GM21825 (cell line): ENCODE data around the gene ARHGDIB.

Experiments
- ATAC-seq: cut with Tn5 transposase; IDR thresholded peaks from one replicate; pipeline ENCODE4 v1.9.1; 2021; ENCODE audit warnings: mild to moderate bottlenecking, moderate library complexity; ENCODE audit not compliant: unreplicated experiment

ARHGDIB gene

DNA sequence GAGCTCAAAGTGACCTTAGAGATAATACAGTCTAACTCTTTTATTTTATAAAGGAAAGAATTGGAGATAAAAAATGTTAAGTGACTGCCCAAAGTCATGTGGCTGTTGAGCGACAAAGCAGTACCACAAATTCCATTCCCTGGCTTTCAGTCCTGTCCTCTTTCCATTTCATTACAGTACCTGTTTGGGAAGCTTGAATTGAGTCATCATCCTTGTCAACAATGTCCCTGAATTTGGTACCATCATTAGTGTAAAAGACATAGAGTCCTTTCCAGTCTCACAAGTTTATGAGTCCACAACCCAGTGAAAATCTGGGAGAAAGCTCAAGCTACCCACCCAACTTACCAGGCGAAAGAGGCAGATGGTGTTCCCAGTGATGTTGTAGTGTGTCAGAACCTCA, 26.9 kb downstream of the ARHGDIB start:
- ATAC-seq, result no peak

DNA sequence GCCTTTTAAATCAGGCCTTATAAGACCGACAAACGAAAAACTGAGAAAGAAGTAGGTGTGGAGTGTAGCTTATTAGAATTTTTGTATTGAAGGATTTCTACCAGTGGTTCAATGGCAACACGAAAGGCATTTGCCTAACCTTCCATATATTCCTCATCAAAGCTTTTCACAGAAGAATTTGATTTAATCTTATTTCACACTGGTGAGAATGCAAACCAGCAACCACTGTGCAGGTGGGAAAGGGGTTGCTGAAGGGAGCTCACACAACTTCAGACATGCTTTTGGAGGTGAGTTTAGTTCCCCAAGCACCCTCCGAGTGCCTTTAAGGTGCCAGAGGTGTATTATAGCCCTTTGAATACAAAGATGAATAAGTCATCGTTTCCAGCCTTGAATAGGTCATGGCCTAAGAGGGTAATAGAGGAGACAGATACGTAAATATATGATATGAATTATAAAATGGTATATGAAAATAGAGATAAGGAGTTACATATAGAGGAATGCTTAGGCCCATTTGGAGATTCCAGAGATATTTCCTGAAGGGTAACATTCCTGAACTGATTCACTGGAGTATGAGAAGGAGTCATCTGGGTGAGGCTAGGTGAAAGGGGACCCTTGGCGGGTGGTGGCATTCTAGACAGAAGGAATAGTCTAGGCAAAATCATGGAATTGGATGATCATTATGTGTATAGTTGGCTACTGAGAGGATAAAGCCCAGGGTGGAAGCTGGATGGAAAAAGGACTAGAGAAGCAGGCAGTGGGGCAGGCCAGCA, 29.4 kb downstream of the ARHGDIB start:
- no peak for ATAC-seq

DNA sequence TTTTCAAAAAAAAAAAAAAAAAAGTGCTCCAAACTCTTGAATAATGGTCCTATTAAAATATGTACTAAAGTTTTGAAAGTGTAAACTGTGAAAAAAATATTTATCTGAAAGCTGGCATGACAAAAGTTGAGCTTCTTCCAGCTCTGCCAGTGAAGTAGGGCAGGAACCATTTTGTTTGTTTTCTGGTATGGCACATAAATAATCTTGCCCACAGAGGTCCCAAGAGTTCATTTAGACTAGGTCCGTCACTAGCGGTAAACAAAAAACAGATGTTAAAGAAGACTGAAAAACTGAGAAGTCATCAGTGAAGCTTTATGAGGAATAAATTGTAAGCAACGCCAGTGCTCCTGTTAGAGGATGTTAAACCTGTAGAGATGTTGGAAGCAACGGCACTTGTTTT, 30.0 kb downstream of the ARHGDIB start:
- no peak for ATAC-seq

DNA sequence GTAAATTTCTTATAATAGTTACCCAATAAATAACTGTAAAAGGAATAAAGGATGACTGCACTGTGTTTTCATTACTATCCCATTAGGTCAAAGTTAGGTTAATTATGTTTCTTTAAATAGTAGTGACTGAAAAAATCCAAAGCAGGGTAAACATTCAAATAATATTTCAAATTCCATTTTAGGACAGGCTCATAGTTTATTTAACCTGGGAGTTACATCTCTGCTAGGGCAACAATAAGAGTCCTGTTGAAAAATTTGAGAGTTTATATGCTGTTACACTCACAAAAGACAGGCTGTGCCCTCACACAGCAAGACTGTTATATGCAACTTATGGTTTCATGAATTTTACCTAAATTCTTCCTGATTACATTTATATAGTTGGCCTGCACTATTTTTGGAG, 31.1 kb downstream of the ARHGDIB start:
- no peak for ATAC-seq

DNA sequence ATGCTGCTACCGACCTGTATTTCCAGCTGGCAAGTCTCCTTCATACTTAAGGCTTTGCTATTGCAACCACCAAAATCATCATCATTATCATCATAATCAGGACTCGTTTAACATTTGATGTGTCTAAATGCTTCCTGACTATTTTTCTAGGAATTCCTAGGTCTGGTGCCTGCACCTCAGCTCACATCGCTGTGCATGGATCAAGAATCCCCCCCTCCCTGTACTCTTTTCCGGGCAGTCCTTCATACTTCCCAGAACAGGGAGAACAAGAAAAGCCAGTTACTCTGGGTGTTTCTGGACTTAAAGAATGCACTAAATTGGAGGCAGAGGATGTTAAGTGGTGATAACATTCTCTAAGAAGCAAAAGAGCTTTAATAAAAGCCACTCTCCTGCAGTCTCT, 32.5 kb downstream of the ARHGDIB start:
- no peak for ATAC-seq

DNA sequence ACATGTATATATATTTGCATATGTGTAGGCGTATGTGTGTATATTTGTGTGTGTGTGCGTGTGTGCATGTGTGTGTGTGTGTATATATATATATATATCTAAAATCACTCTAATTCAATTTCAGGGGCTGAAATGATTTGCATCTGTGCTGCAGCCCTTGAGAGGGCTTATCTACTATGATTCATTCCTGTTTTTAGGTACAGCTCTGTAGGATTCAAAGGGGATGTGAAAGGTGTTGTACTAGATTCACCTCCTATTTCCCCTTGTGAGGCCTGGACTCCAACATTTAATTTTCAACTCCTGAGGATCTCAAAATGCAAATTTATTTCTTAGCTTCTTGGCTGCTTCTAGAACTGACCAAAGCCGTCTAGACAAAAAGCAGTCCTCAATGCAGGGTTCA, 34.1 kb downstream of the ARHGDIB start:
- no peak for ATAC-seq

DNA sequence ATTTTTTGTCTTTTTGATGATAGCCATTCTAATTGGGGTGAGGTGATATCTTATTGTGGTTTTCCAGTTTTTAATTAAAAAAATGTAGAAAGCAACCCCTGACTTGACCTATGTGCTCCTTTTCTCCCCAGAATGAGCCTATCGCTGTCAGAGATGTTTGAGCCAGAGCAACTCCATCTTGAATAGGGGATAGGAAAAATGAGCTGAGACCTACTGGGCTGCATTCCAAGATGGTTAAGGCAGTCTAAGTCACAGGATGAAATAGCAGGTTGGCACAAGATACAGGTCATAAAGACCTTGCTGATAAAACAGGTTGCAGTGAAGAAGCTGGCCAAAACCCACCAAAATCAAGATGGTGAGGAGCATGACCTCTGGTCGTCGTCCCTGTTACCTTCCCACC, 36.9 kb downstream of the ARHGDIB start:
- no peak for ATAC-seq

DNA sequence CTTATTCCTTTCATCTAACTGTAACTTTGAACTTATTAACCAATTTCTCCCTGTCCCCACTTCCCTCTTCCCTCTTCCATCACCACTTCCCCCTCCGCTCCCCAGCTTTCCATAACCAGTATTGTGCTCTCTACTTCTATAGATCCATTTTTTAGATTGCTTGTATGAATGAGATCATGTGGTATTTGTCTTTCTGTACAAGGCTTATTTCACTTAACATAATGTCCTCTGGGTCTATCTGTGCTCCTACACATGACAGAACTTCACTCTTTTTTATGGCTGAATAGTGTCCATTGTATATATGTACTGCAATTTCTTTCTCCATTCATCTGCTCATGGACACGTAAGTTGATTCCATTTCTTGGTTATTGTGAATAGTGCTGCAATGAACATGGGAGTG, 37.5 kb downstream of the ARHGDIB start:
- ATAC-seq, result no peak

DNA sequence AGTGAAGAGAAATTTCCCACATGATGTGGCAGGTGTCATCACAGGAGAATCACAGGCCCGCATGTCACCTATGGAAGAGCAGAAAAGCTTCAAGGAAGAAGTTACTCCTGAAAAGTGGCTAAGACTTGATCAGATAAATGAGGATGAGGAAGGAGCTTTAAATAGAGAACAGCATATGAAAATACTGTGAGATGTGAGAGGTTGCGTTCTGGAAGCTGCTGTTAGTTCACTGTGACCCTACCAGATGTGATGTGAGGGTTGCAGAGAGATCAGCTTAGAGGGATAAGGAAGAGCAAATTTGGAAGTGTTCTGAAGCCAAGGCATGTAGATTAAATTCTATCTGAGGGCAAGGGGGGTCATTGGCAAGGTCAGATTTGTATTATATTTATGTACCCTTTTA, 40.2 kb downstream of the ARHGDIB start:
- ATAC-seq, result peak; percentile 53

DNA sequence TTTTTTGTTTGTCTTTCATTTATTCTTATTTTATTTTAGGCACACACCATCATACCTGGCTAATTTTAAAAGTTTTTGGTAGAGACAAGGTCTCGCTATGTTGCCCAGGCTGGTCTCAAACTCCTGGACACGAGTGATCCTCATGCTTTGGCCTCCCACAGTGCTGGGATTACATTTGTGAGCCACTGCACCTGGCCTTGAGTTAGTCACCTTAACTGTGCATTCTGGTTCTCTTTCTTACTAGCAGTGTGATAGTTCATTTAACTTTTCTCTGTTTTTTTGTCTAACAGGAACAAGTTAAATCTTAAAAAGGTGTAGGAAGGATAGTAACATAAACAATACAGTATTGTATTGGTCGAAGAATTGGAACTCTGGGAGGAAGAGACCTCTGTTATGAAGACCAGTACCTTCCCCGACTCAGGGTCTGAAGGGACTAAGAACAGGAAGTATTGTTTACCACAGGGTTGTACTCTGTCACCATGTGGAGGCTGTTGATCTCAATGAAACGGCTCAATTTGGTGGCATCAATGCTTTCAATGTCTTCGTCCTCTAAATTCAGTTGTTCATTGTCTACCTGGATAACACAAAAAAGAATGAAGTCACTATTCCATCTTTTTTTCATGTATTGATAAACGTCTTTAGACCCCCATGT, 40.8 kb downstream of the ARHGDIB start:
- ATAC-seq, result peak; percentile 81

DNA sequence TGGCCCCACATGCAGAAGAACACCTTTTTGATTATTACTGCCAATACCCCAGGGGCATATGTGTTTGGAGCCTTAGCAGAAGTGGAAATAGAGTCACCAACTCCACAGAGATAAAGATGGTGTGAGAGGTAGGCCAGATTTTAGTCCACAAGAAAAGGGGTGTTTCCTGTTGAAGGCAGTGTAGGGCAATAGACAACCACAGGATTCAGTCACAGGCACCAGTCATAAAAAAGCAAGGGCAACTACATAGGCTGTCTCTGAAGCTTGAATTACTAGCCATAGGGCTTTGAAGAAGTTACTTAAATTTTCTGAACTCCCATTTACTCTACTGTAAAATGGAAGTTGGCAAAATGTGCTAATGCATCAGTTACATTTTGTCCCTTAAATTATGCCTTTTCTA, 41.9 kb downstream of the ARHGDIB start:
- no peak for ATAC-seq

DNA sequence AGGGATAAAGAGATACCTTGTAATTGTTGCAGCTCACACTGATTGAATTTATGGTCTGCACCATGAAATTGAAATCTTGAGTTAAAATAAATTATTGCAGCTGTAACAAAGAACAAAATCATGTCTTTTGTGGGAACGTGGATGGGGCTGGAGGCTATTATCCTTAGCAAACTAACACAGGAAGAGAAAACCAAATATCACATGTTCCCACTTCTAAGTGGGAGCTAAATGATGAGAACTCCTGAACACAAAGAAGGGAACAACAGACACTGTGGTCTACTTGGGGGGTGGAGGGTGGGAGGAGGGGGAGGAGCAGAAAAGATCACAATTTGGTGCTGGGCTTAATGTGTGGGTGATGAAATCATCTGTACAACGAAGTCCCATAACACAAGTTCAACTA, 45.7 kb downstream of the ARHGDIB start:
- no peak for ATAC-seq

DNA sequence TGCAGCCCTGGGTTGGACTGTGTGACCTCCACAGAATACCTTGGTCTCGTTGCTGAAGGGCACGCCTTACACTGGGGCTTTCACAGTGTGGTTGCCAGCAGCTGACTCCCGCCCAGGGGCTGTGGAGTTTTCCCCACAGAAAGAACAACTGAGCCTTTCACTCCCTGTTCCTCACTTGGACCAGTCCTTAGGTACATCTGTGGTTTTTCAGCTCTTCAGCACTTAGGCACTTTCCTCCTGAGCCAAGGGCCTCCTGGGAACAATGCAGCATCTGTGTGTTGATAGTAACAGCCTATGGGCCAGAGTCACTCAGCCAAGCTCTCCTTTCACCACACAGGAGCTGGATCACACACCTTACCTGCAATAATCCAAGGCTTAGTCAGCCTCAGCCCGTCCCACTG, 48.0 kb downstream of the ARHGDIB start:
- ATAC-seq, result no peak

DNA sequence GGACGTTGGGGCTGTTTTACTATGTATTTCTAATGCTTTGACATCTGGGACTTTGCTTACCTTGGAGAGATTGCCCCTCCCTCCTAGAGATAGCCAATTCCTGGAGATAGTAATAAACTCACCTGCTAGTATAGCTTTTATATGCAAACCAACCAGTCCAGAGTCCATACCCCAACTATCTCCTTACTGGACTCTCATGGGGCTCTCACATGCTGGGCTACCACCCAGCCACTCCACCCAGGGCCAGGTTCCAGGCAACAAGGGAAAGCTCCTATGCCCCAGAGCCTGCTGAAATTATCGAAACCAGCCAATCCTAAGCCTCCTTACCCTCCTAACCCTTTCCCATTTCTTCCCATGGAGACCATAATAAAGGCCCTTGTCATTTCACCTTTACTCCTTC, 50.3 kb downstream of the ARHGDIB start:
- no peak for ATAC-seq

DNA sequence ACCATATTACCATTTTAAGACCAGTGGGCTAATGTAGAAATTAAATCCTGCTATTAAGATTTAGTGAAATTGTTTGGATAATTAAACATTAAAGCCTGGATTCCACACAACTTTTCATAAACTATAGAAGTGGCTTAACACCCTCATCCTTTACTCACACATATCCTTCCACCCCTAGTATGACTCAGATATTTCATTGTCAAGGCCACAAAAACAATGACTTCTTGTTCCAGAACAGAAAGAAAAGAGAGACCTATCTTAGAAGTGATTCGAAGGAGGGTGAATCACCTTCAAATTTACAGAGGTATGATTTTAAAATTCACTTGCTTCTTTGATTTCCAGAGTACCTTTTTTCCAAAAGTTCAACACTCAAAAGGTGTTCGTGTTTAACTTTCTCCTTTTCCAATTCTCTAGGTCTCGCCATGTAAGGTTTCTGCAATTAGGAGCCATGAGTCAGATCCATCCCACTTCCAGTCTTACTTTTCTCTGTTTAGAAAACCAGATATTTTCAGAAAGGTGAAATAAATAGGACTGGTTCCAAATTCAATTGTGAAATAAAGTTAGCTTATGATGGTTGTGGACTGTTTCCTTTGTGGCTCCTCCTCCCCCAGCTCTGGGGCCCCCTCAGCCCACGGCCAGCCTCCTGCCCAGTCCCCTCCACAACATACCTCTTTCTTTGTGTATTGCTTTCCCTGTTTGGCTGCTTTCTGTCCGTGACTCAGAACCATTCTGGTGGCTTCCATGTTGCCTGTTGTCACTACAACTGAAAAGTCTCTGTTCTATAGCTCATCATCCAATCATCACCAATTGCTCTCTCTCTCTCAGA, 51.1 kb downstream of the ARHGDIB start:
- no peak for ATAC-seq

DNA sequence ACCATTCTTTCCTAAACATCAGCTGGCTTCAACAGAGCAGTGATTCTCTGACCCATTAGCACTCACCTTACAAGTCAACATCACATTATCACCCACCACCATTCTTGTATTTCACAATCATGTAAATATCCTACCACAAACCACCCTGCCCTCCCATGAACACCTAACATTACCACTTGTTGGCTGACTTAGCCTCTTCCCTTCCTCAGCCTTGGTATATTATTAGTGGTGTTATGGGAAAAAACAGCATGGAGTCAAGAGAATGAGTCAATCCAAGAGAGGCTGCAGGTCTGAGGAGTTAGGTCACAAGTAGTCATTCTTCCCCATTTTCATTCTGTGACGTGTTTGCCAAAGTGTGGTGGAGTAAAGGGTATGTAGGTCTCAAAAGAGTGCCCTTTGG, 53.4 kb downstream of the ARHGDIB start:
- ATAC-seq, result no peak

DNA sequence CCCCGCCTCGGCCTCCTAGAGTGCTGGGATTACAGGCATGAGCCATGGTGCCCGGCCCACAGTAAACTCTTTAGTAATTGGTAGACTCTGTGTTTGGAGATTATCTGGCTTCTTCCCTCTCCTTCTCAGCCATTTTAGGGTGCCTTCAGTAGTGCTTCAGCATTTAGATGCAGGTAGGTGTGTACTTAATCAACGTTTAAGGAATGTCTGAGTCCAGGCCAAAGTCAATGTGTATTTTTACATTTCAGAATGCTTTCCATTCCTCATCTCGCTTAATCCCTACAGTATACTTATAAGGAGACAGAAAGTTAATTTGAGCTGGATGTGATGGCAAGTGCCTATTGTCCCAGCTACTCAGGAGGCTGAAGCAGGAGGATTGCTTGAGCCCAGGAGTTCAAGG, 55.3 kb downstream of the ARHGDIB start:
- no peak for ATAC-seq

DNA sequence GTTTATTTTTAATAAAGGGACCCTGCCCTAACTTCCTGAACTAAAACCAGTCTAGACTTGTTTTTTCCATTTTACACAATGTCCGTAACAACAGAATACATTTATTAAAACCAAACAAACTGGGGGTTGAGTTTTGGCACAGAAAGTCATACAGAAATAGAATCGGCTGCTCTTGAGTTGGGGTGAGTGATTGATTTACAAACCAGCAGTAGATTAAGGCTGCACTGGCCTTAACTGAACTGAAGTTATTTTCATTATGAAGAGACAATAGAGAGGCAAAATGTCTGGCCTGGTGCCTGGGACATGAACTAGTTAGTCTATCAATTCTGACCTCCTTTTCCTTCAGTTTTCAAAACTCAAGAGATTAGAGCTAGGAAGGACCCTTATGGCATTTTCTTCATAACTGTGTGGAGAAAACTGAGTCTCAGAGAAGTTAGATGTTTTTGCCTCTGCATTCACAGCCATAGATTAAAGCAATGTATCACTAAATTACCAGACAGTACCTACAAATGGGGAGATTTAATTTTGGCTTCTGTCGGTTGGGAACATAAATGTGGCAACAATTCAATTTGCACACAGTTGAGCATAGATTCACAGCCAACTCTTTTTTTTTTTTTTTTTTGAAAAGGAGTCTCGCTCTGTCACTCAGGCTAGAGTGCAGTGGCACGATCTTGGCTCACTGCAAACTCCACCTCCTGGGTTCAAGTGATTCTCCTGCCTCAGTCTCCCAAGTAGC, 56.0 kb downstream of the ARHGDIB start:
- no peak for ATAC-seq

DNA sequence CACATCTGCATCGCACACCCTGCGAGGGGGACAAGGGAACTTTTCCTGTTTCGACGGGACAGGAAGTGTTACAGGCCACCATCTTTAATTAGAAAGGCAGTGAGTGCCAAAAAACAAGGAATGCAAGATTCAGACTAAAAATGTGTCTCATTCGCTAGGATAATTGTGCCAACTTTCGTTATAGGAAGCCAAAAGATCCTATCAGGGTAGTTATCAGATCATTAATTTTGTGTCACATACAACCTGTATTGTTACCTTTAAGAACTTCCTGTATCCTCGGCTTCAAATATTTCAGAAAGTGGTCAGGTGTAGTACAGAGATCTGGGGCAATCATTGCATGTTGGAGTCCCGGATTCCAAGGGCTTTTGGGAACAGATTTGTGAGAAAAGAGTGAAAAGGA, 56.5 kb downstream of the ARHGDIB start:
- no peak for ATAC-seq

DNA sequence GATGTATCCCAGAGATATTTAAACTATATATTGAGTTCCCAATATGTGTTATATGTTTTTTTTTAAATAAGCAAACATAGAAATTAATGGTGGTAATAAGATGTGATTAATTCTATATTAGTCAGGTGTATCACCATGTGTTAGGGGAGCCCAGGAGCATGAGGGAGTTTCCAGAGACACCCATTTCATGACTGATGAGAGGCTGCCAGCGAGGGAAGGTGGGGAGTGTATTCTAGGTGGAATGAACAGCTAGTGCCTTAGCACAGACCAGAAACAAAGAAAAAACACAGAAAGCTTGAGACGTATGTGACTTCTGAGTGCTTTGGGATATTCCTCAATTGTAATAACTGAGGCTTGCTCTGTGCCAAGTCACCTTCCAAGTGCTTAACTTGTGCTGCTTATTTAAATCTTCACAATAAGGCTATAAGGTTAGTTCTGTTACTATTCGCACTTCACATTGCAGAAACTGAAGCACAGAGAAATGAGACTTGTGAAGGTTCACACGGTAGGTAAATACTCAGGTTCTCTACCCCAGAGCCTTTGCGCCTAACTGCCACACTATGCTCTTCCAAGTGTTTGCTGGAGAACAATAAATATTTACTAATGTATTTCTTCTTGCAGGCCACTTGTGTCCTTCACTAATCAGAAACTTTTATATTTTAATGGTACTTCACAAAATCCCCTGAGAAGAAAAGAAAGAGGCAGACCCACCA, 57.9 kb downstream of the ARHGDIB start:
- no peak for ATAC-seq

DNA sequence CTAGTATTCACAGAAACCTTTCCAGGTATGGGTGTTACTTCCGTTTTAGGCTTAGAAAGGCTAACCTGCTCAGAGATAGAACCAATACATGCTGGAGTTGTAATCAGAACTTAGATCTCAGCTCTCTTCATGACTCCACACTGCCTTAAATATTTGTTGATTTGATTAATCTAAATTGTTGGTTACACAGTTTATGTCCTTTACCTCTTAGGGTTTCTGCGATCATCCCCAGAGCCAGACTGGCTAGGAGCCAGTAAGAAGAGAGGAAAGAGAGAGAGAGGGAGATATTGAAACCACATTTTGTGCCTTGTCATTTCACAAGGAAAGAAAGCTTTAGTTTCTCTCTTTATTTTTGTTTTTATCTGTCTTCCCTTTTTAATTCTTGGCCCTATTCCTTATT, 58.9 kb downstream of the ARHGDIB start:
- no peak for ATAC-seq
